Testis (tissue), 3 donors: ENCODE results near the gene SLC9A8. TPM values are rescaled to one million over a fixed set of nuclear protein-coding genes. Genes with fewer than 3 reads are reported as not detected.

Experiments
- DNase-seq: peaks from one replicate; pipeline ENCODE4 v3.0.0-alpha.2; 2019
- H3K27ac ChIP-seq, 2 donors: fragments of 200-600 bp; sonication (generic); one replicate each; pipeline ENCODE4 v1.5.1; 2019
- H3K27me3 ChIP-seq: fragments of 200-600 bp; sonication (generic); one replicate; pipeline ENCODE4 v1.5.1; 2019
- H3K36me3 ChIP-seq: fragments of 200-600 bp; sonication (generic); one replicate; pipeline ENCODE4 v1.5.1; 2017; ENCODE audit warnings: low read depth; ENCODE audit errors: missing control alignments
- H3K4me1 ChIP-seq: fragments of 200-600 bp; sonication (generic); one replicate; pipeline ENCODE4 v1.5.1; 2019
- H3K4me3 ChIP-seq, 2 donors: fragments of 200-600 bp; sonication (generic); one replicate each; pipeline ENCODE4 v1.5.1; 2017 to 2019
- H3K9me3 ChIP-seq: fragments of 200-600 bp; sonication (generic); one replicate; pipeline ENCODE4 v1.5.1; 2017
- CTCF ChIP-seq, 3 experiments: fragments of 450-650 bp in 2 of 3; fragments of 200-600 bp in 1 of 3; sonication (generic) in 1 of 3; IDR thresholded peaks; one replicate each; pipeline ENCODE4 v1.5.1; 2016 to 2019; ENCODE audit warnings: antibody characterized with exemption in 3 of 3, mild to moderate bottlenecking in 2 of 3, moderate library complexity in 1 of 3
- POLR2A ChIP-seq: fragments of 450-650 bp; IDR thresholded peaks from one replicate; pipeline ENCODE4 v1.6.1; 2017; ENCODE audit warnings: antibody characterized with exemption, mild to moderate bottlenecking, moderate library complexity
- WGBS, 2 donors: methylation state at CpG; one replicate each; pipeline ENCODE4 v1.1.5; 2018; 5-methylcytosine and 5-hydroxymethylcytosine counted together
- intact Hi-C: fragments of 100-400 bp; cut with DNase I; formaldehyde crosslinking; loops from one replicate; pipeline ENCODE4 v1.15.1; 2023; ENCODE audit warnings: low total_unique reads
- polyA plus RNA-seq: library from polyadenylated mRNA; stranded (reverse); fragments of 350-450 nt; fragmentation: Illumina TruSeq; extraction: RNeasy Lipid Tissue Mini Kit (QIAGEN cat#74804); gene quantifications from one replicate; pipeline ENCODE4 v1.2.3, GENCODE V29; 2014; ENCODE audit warnings: low read depth, low replicate concordance; ENCODE audit not compliant: insufficient read depth
- total RNA-seq, 2 donors: library from RNA; depleted of rRNA; stranded (reverse); fragments of >200 nt; gene quantifications; one replicate each; pipeline ENCODE4 v1.2.3, GENCODE V29; 2016

SLC9A8 gene
- total and polyA plus RNA-seq, 3 donors from 2014 or later, result 21.3 to 33.0 (median 32.7) TPM

GRCh38 chr20:49878977-49879376, 66.3 kb downstream of the SLC9A8 start:
- H3K27ac ChIP-seq, result no peak overlapping the region
- H3K4me1 ChIP-seq, result peaks cover 5% of the 10 kb centered on the region
- no peak for DNase-seq
- intact Hi-C loops, result no loop called here
- H3K27me3 ChIP-seq, result no peaks in the 10 kb centered on the region
- no peaks in the 10 kb centered on the region for H3K36me3 ChIP-seq
- TF ChIP-seq POLR2A (no peak), CTCF (IDR thresholded peaks at IDR 0.05) (no peak)
- H3K9me3 ChIP-seq, result no peaks in the 10 kb centered on the region
- WGBS, 2 donors, result 100% methylated on average over 1 of the region's 1 CpG
- H3K4me3 ChIP-seq, result no peak overlapping the region

GRCh38 chr20:49880177-49880576, 67.5 kb downstream of the SLC9A8 start:
- intact Hi-C loops, result no loop called here
- peaks cover 5% of the 10 kb centered on the region for H3K4me1 ChIP-seq
- no peak overlapping the region for H3K4me3 ChIP-seq
- WGBS, 2 donors, result 76 to 89% methylated on average over 3 of the region's 3 CpGs
- no peak for DNase-seq
- H3K27ac ChIP-seq, result no peak overlapping the region
- TF ChIP-seq POLR2A, result no peak
- no peak for TF ChIP-seq CTCF (IDR thresholded peaks at IDR 0.05)
- H3K9me3 ChIP-seq, result no peaks in the 10 kb centered on the region
- no peaks in the 10 kb centered on the region for H3K36me3 ChIP-seq
- H3K27me3 ChIP-seq, result no peaks in the 10 kb centered on the region

GRCh38 chr20:49880724-49881445, 68.3 kb downstream of the SLC9A8 start:
- WGBS, 2 donors, result 87 to 94% methylated on average over 15 of the region's 15 CpGs
- H3K27me3 ChIP-seq, result no peaks in the 10 kb centered on the region
- H3K36me3 ChIP-seq, result no peaks in the 10 kb centered on the region
- H3K27ac ChIP-seq, result no peak overlapping the region
- intact Hi-C loops, result no loop called here
- TF ChIP-seq POLR2A (no peak), CTCF (IDR thresholded peaks at IDR 0.05) (no peak)
- peaks cover 5% of the 10 kb centered on the region for H3K4me1 ChIP-seq
- H3K4me3 ChIP-seq, result no peak overlapping the region
- no peaks in the 10 kb centered on the region for H3K9me3 ChIP-seq
- DNase-seq, result no peak

- DNase-seq, result no peak
- Histone ChIP-seq H3K4me3 (no peak overlapping the region), H3K36me3 (no peaks in the 10 kb centered on the region), H3K4me1 (peaks cover 9% of the 10 kb centered on the region), H3K9me3 (no peaks in the 10 kb centered on the region), H3K27me3 (no peaks in the 10 kb centered on the region), H3K27ac (no peak overlapping the region)
- TF ChIP-seq CTCF (IDR thresholded peaks at IDR 0.05) (no peak), POLR2A (no peak)
- intact Hi-C loops, result no loop called here
- WGBS, 2 donors, result 86 to 92% methylated on average over 27 to 29 of the region's 29 CpGs
These were observed 69.7 kb downstream of the SLC9A8 start for GRCh38 chr20:49882171-49882970.
